T-helper 1 cell treated with Interleukin-12 subunit alpha and Interleukin-12 subunit beta and Interleukin-4 antibody, amounts not matched to agents 30 ng/mL and 1 ng/mL, for 36 hours (primary cell): Measurements from ENCODE around the gene SRA1. TPM values are rescaled to one million over a fixed set of nuclear protein-coding genes. Genes with fewer than 3 reads are reported as not detected.

Experiments
- total RNA-seq: library from RNA; stranded (reverse); gene quantifications from 2 replicates; pipeline ENCODE4 v1.2.3, GENCODE V29; 2022

The SRA1 gene
- total RNA-seq, 1 donor from 2014 or later = 47.9 TPM

Other genes with a start within 250 kb of the SRA1 start
- gene HBEGF, start 210.9 kb downstream of the SRA1 start, total RNA-seq = 39.1 and 42.2 TPM in 2 replicates
- gene SLC4A9, start 197.3 kb downstream of the SRA1 start, total RNA-seq = 0.10 and 0.29 TPM in 2 replicates
- 140 and 165 TPM in 2 replicates for gene ANKHD1, start 155.6 kb downstream of the SRA1 start, total RNA-seq
- gene EIF4EBP3, start 9.8 kb downstream of the SRA1 start, total RNA-seq = 9.4 and 10.3 TPM in 2 replicates
- 26.5 and 28.4 TPM in 2 replicates for gene APBB3, start 7.1 kb upstream of the SRA1 start, total RNA-seq
- gene SLC35A4, start 7.4 kb upstream of the SRA1 start, total RNA-seq = 87.0 and 96.5 TPM in 2 replicates
- 0.51 and 0.56 TPM in 2 replicates for gene CD14, start 75.7 kb upstream of the SRA1 start, total RNA-seq
- 25.6 and 28.6 TPM in 2 replicates for gene TMCO6, start 82.0 kb upstream of the SRA1 start, total RNA-seq
- gene NDUFA2, start 90.2 kb upstream of the SRA1 start, total RNA-seq = 67.9 and 72.9 TPM in 2 replicates
- gene IK, start 90.4 kb upstream of the SRA1 start, total RNA-seq = 117 and 120 TPM in 2 replicates
- gene WDR55, start 107.4 kb upstream of the SRA1 start, total RNA-seq = 33.0 and 35.7 TPM in 2 replicates
- gene DND1, start 116.1 kb upstream of the SRA1 start, total RNA-seq = 3.9 and 4.5 TPM in 2 replicates
- gene HARS1, start 133.9 kb upstream of the SRA1 start, total RNA-seq = 92.9 and 96.9 TPM in 2 replicates
- 32.0 and 34.6 TPM in 2 replicates for gene HARS2, start 134.0 kb upstream of the SRA1 start, total RNA-seq
- gene ZMAT2, start 143.0 kb upstream of the SRA1 start, total RNA-seq = 62.0 and 63.3 TPM in 2 replicates
- not detected in 2 replicates for gene PCDHA1, start 228.7 kb upstream of the SRA1 start, total RNA-seq
- gene PCDHA2, start 237.4 kb upstream of the SRA1 start, total RNA-seq = not detected in 2 replicates
- gene PCDHA3, start 243.6 kb upstream of the SRA1 start, total RNA-seq = not detected in 2 replicates
- gene PCDHA4, start 249.6 kb upstream of the SRA1 start, total RNA-seq = not detected in 2 replicates